ENCODE results near the gene SPRR4. TPM values are rescaled to one million over a fixed set of nuclear protein-coding genes. Genes with fewer than 3 reads are reported as not detected.

SPRR4 gene, protein sequence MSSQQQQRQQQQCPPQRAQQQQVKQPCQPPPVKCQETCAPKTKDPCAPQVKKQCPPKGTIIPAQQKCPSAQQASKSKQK
- total RNA-seq: not detected
- polyA plus RNA-seq: not detected
- long read RNA-seq, donor 1: 0 reads
- long read RNA-seq, donor 2: 0 reads
- long read RNA-seq, donor 3: 0 reads

DNA sequence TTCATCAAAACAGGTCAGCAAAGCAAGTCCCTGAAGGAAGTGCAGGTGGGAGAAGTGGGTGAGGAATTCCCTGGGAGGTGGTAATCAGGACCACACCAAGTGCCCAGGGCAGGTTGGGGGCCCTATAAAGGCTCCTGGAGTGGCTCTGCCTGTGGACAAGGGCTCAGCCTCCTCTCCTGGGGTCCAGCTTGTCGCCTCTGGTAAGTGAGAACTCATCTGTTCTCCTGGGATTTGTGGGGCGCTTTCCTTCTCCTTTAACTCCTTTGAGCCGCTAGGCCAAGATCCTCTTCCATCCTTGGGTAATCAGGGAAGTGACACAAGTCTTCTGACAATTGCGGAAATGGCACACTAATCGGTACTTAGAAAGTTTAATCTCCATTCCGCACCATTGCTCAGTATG, at the start of gene SPRR4:
Gene SPRR4 (plus strand): TSS at position 154 of the 400 bp plus-strand sequence. CDS start 1,243 bp downstream, outside the sequence.
- 75 to 88% (median 80%) methylated on average over 6 of the region's 6 CpGs for WGBS, 4 donors
- ATAC-seq: no peak
- DNase-seq: no peak
- TF ChIP-seq, protein P1, sequence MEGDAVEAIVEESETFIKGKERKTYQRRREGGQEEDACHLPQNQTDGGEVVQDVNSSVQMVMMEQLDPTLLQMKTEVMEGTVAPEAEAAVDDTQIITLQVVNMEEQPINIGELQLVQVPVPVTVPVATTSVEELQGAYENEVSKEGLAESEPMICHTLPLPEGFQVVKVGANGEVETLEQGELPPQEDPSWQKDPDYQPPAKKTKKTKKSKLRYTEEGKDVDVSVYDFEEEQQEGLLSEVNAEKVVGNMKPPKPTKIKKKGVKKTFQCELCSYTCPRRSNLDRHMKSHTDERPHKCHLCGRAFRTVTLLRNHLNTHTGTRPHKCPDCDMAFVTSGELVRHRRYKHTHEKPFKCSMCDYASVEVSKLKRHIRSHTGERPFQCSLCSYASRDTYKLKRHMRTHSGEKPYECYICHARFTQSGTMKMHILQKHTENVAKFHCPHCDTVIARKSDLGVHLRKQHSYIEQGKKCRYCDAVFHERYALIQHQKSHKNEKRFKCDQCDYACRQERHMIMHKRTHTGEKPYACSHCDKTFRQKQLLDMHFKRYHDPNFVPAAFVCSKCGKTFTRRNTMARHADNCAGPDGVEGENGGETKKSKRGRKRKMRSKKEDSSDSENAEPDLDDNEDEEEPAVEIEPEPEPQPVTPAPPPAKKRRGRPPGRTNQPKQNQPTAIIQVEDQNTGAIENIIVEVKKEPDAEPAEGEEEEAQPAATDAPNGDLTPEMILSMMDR (IDR thresholded peaks at IDR 0.05): no peak
- no peak for TF ChIP-seq POLR2A (IDR thresholded peaks at IDR 0.05)
- H3K27me3 ChIP-seq: peaks cover 0 to 6% (median 0%) of the 10 kb centered on the region in 9 donors
- no peak within 1 kb of the TSS for H3K4me3 ChIP-seq
- no peaks in the 10 kb centered on the region for H3K36me3 ChIP-seq
- no peaks in the 10 kb centered on the region for H3K9me3 ChIP-seq
- intact Hi-C loops (cut with DNase I): no loop called here
- no peaks in the 10 kb centered on the region for H3K4me1 ChIP-seq
- no peak within 1 kb of the TSS for H3K27ac ChIP-seq

DNA sequence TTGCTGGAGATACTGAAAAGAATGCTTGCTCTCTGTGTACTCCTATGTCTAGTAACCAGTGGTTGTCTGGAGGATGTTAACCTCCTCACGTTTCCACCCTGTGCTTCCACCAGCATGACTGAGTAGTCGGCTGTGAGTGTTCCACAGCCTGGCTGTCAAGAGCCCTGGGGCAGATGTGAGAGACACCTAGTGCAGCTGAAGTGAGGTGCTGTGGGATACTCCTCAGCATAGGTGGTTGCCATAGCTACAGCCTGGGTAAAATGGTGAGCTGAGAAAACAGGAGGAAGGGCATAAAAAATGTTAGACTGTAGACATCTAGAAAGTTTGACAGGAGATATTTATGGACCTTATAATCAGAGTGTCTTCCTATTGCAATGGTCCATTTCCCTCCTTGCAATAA, 46.3 kb upstream of the SPRR4 start:
- TF ChIP-seq POLR2A (IDR thresholded peaks at IDR 0.05): no peak
- TF ChIP-seq, protein P1 (IDR thresholded peaks at IDR 0.05): no peak
- H3K4me3 ChIP-seq: no peak overlapping the region
- WGBS, 4 donors: 43 to 48% (median 46%) methylated on average over 2 of the region's 2 CpGs

DNA sequence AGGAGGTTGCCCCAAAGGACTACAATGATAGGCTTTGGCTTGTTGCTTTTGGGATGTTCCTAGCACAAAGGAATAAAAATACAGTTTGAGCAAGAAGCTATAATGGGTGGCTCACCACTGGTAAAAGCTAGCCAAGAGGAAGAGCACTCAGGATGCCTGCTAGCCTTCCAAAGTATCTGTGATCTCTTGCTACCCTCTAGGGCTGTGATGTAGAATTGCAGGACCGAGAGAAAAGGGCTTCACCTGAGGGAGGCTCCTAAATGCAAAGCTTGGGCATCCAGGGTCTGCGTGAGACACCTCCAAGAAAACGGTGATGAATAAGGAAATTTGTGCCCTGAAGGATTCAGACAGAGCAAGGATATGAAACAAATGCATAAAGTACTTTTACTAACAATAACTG, 44.4 kb upstream of the SPRR4 start:
- Histone ChIP-seq H3K4me3 (no peak overlapping the region), H3K27me3 (peaks cover 0 to 3% (median 0%) of the 10 kb centered on the region in 9 donors), H3K27ac (no peak overlapping the region), H3K4me1 (no peaks in the 10 kb centered on the region), H3K9me3 (no peaks in the 10 kb centered on the region), H3K36me3 (no peaks in the 10 kb centered on the region)
- 50 to 67% (median 58%) methylated on average over 3 of the region's 3 CpGs for WGBS, 4 donors
- TF ChIP-seq POLR2A (IDR thresholded peaks at IDR 0.05): no peak
- TF ChIP-seq, protein P1 (IDR thresholded peaks at IDR 0.05): no peak
- no peak for DNase-seq
- intact Hi-C loops (cut with DNase I): no loop called here
- ATAC-seq: no peak

More for the DNA sequence above, 46.3 kb upstream of the SPRR4 start:
- DNase-seq (no peak), ATAC-seq (no peak)
- intact Hi-C loops (cut with DNase I): no loop called here
- Histone ChIP-seq H3K27me3 (peaks cover 0 to 3% (median 0%) of the 10 kb centered on the region in 9 donors), H3K9me3 (peaks cover 0 to 11% (median 0%) of the 10 kb centered on the region in 12 donors), H3K27ac (no peak overlapping the region), H3K4me1 (no peaks in the 10 kb centered on the region), H3K36me3 (no peaks in the 10 kb centered on the region)

DNA sequence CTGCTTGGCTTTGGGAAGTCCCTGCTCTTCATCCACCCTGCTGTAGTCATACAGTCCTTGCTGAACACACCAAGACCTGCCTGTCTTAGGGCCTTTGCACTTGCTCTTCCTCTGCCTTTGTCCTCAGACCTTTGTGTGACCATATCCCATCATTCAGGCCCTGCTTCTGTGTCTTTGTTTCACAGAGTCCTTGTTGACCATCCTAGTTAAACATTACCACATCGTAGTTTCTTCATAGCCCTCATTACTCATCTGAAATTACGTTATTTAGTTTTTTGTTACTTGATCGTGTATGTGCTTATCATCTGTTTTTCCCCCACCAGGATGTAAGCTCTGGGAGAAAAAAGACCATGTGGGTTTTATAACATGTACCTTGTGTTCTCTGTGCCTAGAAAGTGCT, 41.8 kb upstream of the SPRR4 start:
- intact Hi-C loops (cut with DNase I): no loop called here
- 85 to 88% (median 86%) methylated on average over 3 of the region's 3 CpGs for WGBS, 4 donors

More for the DNA sequence above, 41.8 kb upstream of the SPRR4 start:
- Histone ChIP-seq H3K27me3 (peaks cover 0 to 3% (median 0%) of the 10 kb centered on the region in 9 donors), H3K36me3 (no peaks in the 10 kb centered on the region), H3K4me1 (no peaks in the 10 kb centered on the region), H3K4me3 (no peak overlapping the region), H3K27ac (no peak overlapping the region), H3K9me3 (no peaks in the 10 kb centered on the region)
- DNase-seq: no peak
- TF ChIP-seq POLR2A (IDR thresholded peaks at IDR 0.05): no peak
- TF ChIP-seq, protein P1 (IDR thresholded peaks at IDR 0.05): no peak
- no peak for ATAC-seq
